IMR-90 (cell line): Measurements from ENCODE around the gene ZNF213. TPM values are rescaled to one million over a fixed set of nuclear protein-coding genes. Genes with fewer than 3 reads are reported as not detected.

ENCODE experiments used
- ATAC-seq: fragments of 200-7000 bp; cut with Tn5 transposase; 2 replicates; pipeline ENCODE4 v1.9.1; 2020; ENCODE audit warnings: low read depth, mild to moderate bottlenecking, moderate library complexity
- BruUV-seq: library from RNA; stranded (reverse); fragments of 400-500 nt; replicated peaks from 2 replicates; lab custom pipeline; 2021; lab: Mats Ljungman, UMichigan
- CTCF ChIA-PET: fragments of 300-600 bp; formaldehyde crosslinking; extraction: SDS; loops from one replicate; lab custom pipeline; 2021; ENCODE audit warnings: antibody characterized with exemption; lab: Yijun Ruan, JAX
- POLR2A ChIA-PET: fragments of 300-600 bp; sonication (Branson Sonifier 250); formaldehyde crosslinking; loops from one replicate; lab custom pipeline; 2022; ENCODE audit warnings: antibody characterized with exemption; ENCODE audit not compliant: unreplicated experiment; lab: Charles Lee
- DNase-seq: peaks from one replicate; pipeline ENCODE4 v3.0.0; 2013
- H2AFZ ChIP-seq: replicated peaks from 2 replicates; pipeline ENCODE3; 2013; ENCODE audit warnings: low read length, mild to moderate bottlenecking; ENCODE audit not compliant: poor library complexity
- H2AK5ac ChIP-seq: 2 replicates; pipeline ENCODE4 v1.6.1; 2013; ENCODE audit warnings: low read depth, low read length, inconsistent platforms
- H2AK9ac ChIP-seq: replicated peaks from 2 replicates; pipeline ENCODE3; 2013; ENCODE audit warnings: mild to moderate bottlenecking, low read depth, low read length, moderate library complexity; ENCODE audit not compliant: poor library complexity
- H2BK120ac ChIP-seq: 2 replicates; pipeline ENCODE4 v1.6.1; 2013; ENCODE audit warnings: low read depth, low read length, inconsistent platforms
- H2BK15ac ChIP-seq: 3 replicates; pipeline ENCODE4 v1.6.1; 2013; ENCODE audit warnings: low read depth, low read length, inconsistent platforms
- H2BK20ac ChIP-seq: 2 replicates; pipeline ENCODE4 v1.6.1; 2013; ENCODE audit warnings: low read depth, mild to moderate bottlenecking, inconsistent platforms, low read length, moderate library complexity
- H2BK5ac ChIP-seq: 2 replicates; pipeline ENCODE4 v1.6.1; 2013; ENCODE audit warnings: mild to moderate bottlenecking, low read depth, low read length, inconsistent platforms; ENCODE audit not compliant: poor library complexity, severe bottlenecking
- H3K14ac ChIP-seq: replicated peaks from 2 replicates; pipeline ENCODE4 v1.6.1; 2013; ENCODE audit warnings: low read depth, low read length, inconsistent platforms
- H3K18ac ChIP-seq: 2 replicates; pipeline ENCODE4 v1.6.1; 2013; ENCODE audit warnings: low read depth, low read length, control low read depth
- H3K23ac ChIP-seq: 2 replicates; pipeline ENCODE4 v1.6.1; 2013; ENCODE audit warnings: low read depth, low read length, inconsistent platforms
- H3K27ac ChIP-seq: 2 replicates; pipeline ENCODE4 v1.5.1; 2013; ENCODE audit warnings: mild to moderate bottlenecking, control low read depth, low read length; ENCODE audit not compliant: insufficient read depth
- H3K27me3 ChIP-seq: 2 replicates; pipeline ENCODE4 v1.6.1; 2013; ENCODE audit warnings: low read length; ENCODE audit not compliant: control insufficient read depth, insufficient read depth
- H3K36me3 ChIP-seq: 2 replicates; pipeline ENCODE4 v1.6.1; 2013; ENCODE audit warnings: low read length, mixed read lengths; ENCODE audit not compliant: control insufficient read depth, insufficient read depth
- H3K4ac ChIP-seq: 2 replicates; pipeline ENCODE4 v1.6.1; 2013; ENCODE audit warnings: low read depth, low read length, inconsistent platforms
- H3K4me1 ChIP-seq: 2 replicates; pipeline ENCODE4 v1.6.1; 2013; ENCODE audit warnings: low read length, mixed read lengths; ENCODE audit not compliant: control insufficient read depth, insufficient read depth
- H3K4me2 ChIP-seq: 2 replicates; pipeline ENCODE4 v1.6.1; 2013; ENCODE audit warnings: low read depth, mild to moderate bottlenecking, control low read depth, low read length, moderate library complexity
- H3K4me3 ChIP-seq: 2 replicates; pipeline ENCODE4 v1.5.1; 2013; ENCODE audit warnings: low read depth, mild to moderate bottlenecking, control low read depth, low read length, moderate library complexity; ENCODE audit not compliant: insufficient read depth
- H3K56ac ChIP-seq: 2 replicates; pipeline ENCODE4 v1.6.1; 2013; ENCODE audit warnings: low read length, inconsistent platforms; ENCODE audit not compliant: insufficient read depth; ENCODE audit errors: extremely low read depth
- H3K79me1 ChIP-seq, 2 experiments: 2 replicates each; pipeline ENCODE4 v1.6.1; 2013; ENCODE audit warnings: low read length in 2 of 2, inconsistent platforms in 1 of 2, low read depth in 1 of 2
- H3K9ac ChIP-seq: 2 replicates; pipeline ENCODE4 v1.6.1; 2013; ENCODE audit warnings: low read depth, low read length, control low read depth
- H3K9me1 ChIP-seq: 2 replicates; pipeline ENCODE4 v1.6.1; 2013; ENCODE audit warnings: low read length, inconsistent platforms; ENCODE audit not compliant: insufficient read depth
- H3K9me3 ChIP-seq: 2 replicates; pipeline ENCODE4 v1.6.1; 2013; ENCODE audit warnings: low read length; ENCODE audit not compliant: control insufficient read depth, insufficient read depth
- H4K20me1 ChIP-seq: 2 replicates; pipeline ENCODE4 v1.6.1; 2013; ENCODE audit warnings: low read length, inconsistent platforms; ENCODE audit not compliant: insufficient read depth
- H4K5ac ChIP-seq: 2 replicates; pipeline ENCODE4 v1.6.1; 2013; ENCODE audit warnings: mild to moderate bottlenecking, low read depth, low read length, control low read depth
- H4K8ac ChIP-seq, 2 experiments: 2 replicates each; pipeline ENCODE4 v1.6.1; 2013; ENCODE audit warnings: low read depth in 2 of 2, low read length in 2 of 2, control low read depth in 1 of 2, inconsistent platforms in 1 of 2
- H4K91ac ChIP-seq: 2 replicates; pipeline ENCODE4 v1.6.1; 2013; ENCODE audit warnings: low read depth, low read length, inconsistent platforms; ENCODE audit not compliant: insufficient read depth
- MAZ ChIP-seq: IDR thresholded peaks from 2 replicates; pipeline ENCODE4 v1.6.1; 2012; ENCODE audit warnings: low read depth, mild to moderate bottlenecking, low read length, improper control_type of control experiment, moderate library complexity, borderline replicate concordance
- NFE2L2 ChIP-seq: fragments of 150-350 bp; IDR thresholded peaks from 2 replicates; pipeline ENCODE4 v1.6.1; 2016; ENCODE audit warnings: low read depth, mild to moderate bottlenecking, low read length
- RAD21 ChIP-seq: IDR thresholded peaks from 2 replicates; pipeline ENCODE4 v1.6.1; 2012; ENCODE audit warnings: low read length, improper control_type of control experiment
- SMC3 ChIP-seq: fragments of 150-350 bp; IDR thresholded peaks from 2 replicates; pipeline ENCODE4 v1.6.1; 2016; ENCODE audit warnings: low read depth, mild to moderate bottlenecking, antibody characterized with exemption, low read length, moderate library complexity
- WGBS, 2 experiments: methylation state at CpG; one replicate each; pipeline versions ENCODE4 v1.1.5 to v1.1.7; 2013; ENCODE audit warnings: missing lambda C conversion rate in 2 of 2; ENCODE audit not compliant: insufficient read length in 1 of 2; ENCODE audit errors: extremely low coverage in 2 of 2; 5-methylcytosine and 5-hydroxymethylcytosine counted together
- dilution Hi-C: fragments of 300-500 bp; cut with HindIII; formaldehyde crosslinking; loops from one replicate; pipeline ENCODE4 v1.14.3; 2018; ENCODE audit warnings: low sequenced_read_pairs; ENCODE audit not compliant: unreplicated experiment
- in situ Hi-C: fragments of 300-500 bp; cut with MboI; formaldehyde crosslinking; loops from 3 replicates; pipeline ENCODE4 v1.14.3; 2019; ENCODE audit warnings: low sequenced_read_pairs, inconsistent platforms, mixed read lengths
- intact Hi-C: fragments of 100-400 bp; cut with micrococcal nuclease; formaldehyde crosslinking; loops from 2 replicates; pipeline ENCODE4 v1.10.0; 2022
- polyA plus RNA-seq, 3 experiments: library from polyadenylated mRNA; depleted of rRNA; stranded (reverse); fragments of >200 nt; gene quantifications; 2 replicates each; pipeline ENCODE4 v1.2.3, GENCODE V29; 2012; ENCODE audit warnings: low replicate concordance in 1 of 3
- total RNA-seq: library from RNA; depleted of rRNA; stranded (reverse); fragments of >200 nt; gene quantifications from 2 replicates; pipeline ENCODE4 v1.2.3, GENCODE V29; 2012
- TF ChIP-seq, protein P1 (sequence below): conservative IDR thresholded peaks from 2 replicates; pipeline ENCODE4 v1.5.1; 2012; ENCODE audit warnings: mild to moderate bottlenecking, low read depth, low read length, improper control_type of control experiment

Gene ZNF213
- total and polyA plus RNA-seq, 2 of the 4 experiments (the other 2 are of a cell fraction): 0.72 to 4.0 TPM

DNA sequence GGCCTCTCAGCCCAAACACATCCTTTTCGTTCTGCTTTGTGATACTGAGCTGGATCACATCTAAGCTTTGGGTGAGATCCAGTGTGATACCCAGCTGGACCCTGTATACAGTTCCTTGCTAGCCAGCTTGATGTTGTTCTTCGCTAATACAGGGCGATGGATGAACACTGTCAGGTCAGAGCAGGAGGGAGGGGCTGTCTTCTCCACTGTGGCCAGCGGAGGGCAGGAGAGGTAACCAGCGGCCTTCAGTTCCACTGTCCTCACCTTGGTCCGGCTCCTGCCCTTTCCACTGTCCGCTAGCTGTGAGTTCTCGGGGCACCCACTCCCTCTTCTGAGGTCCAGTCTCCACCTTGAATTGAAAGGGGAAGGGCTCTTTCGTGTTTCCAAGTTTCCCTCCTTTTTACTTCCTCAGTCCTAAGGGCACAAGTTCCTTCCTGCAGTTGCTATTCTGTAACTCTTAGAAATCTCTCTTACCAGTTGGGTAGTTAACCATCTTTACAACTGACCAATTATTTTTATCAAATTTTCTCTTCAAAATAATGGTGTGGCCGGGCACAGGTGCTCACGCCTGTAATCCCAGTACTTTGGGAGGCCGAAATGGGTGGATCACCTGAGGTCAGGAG is 3.0 kb upstream of the ZNF213 start:
- Histone ChIP-seq H2AFZ (no peak overlapping the region), H3K27ac (no peak overlapping the region), H3K14ac (no peak overlapping the region), H3K9me3 (no peaks in the 10 kb centered on the region), H2BK5ac (no peak overlapping the region), H3K9ac (no peak overlapping the region), H3K79me1 (peaks cover 12 to 51% of the 10 kb centered on the region in 2 experiments), H3K4ac (no peak overlapping the region), H3K4me1 (peaks cover 7% of the 10 kb centered on the region), H4K91ac (no peak overlapping the region), H3K9me1 (no peaks in the 10 kb centered on the region), H3K23ac (no peak overlapping the region), H3K4me3 (no peak overlapping the region), H3K56ac (no peak overlapping the region), H3K36me3 (peaks cover 11% of the 10 kb centered on the region), H4K5ac (no peak overlapping the region), H2AK9ac (no peak overlapping the region), H3K27me3 (no peaks in the 10 kb centered on the region), H4K8ac (no peak overlapping the region), H3K4me2 (no peak overlapping the region), H2BK20ac (no peak overlapping the region), H3K18ac (no peak overlapping the region), H2AK5ac (no peak overlapping the region), H2BK15ac (no peak overlapping the region), H2BK120ac (no peak overlapping the region), H4K20me1 (no peaks in the 10 kb centered on the region; the same call in 1 of the 2 replicates)
- TF ChIP-seq, protein P1, sequence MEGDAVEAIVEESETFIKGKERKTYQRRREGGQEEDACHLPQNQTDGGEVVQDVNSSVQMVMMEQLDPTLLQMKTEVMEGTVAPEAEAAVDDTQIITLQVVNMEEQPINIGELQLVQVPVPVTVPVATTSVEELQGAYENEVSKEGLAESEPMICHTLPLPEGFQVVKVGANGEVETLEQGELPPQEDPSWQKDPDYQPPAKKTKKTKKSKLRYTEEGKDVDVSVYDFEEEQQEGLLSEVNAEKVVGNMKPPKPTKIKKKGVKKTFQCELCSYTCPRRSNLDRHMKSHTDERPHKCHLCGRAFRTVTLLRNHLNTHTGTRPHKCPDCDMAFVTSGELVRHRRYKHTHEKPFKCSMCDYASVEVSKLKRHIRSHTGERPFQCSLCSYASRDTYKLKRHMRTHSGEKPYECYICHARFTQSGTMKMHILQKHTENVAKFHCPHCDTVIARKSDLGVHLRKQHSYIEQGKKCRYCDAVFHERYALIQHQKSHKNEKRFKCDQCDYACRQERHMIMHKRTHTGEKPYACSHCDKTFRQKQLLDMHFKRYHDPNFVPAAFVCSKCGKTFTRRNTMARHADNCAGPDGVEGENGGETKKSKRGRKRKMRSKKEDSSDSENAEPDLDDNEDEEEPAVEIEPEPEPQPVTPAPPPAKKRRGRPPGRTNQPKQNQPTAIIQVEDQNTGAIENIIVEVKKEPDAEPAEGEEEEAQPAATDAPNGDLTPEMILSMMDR: peak; percentile 52
- TF ChIP-seq RAD21: peak; percentile 49
- TF ChIP-seq SMC3: peak; percentile 44; the same call in 1 of the 2 replicates
- TF ChIP-seq MAZ: peak; percentile 22; the same call in 1 of the 2 replicates
- no peak for TF ChIP-seq NFE2L2
- WGBS, 2 experiments: 77% methylated on average over 6 of the region's 12 CpGs; no CpG with 5 or more reads in 1 of the 2 experiments
- ATAC-seq (no peak), DNase-seq (peak; percentile 35)
- dilution Hi-C loops (no loop called here), intact Hi-C loops (no loop called here), in situ Hi-C loops (no loop called here)
- no TSS peak for BruUV-seq
- ChIA-PET CTCF (interaction anchor here (0.9 kb wide), 2 partner anchors 18 to 100 kb away, joined by 4 read pairs; no protein-coding TSS in a partner anchor), POLR2A (no interaction called here)
